ENCODE measurements around the gene HHLA2.

The HHLA2 gene

GRCh38 chr3:108298056-108298455, 1.7 kb downstream of the HHLA2 start:
- DNase-seq (ENCODE audit: low read depth in 3 of 3) = no peak

- no peak for DNase-seq (ENCODE audit: low read depth in 3 of 3)
Observed at GRCh38 chr3:108300103-108300849, 3.9 kb downstream of the HHLA2 start.

- no peak for DNase-seq (ENCODE audit: low read depth in 3 of 3)
Observed at GRCh38 chr3:108301695-108302404, 5.5 kb downstream of the HHLA2 start.

GRCh38 chr3:108302570-108302969, 6.2 kb downstream of the HHLA2 start:
- no peak for DNase-seq (ENCODE audit: low read depth in 3 of 3)

- no peak for DNase-seq (ENCODE audit: low read depth in 3 of 3)
Observed at GRCh38 chr3:108305484-108306172, 9.3 kb downstream of the HHLA2 start.

GRCh38 chr3:108311797-108312196, 15.4 kb downstream of the HHLA2 start:
- DNase-seq (ENCODE audit: low read depth in 3 of 3) = no peak

GRCh38 chr3:108312656-108313055, 16.3 kb downstream of the HHLA2 start:
- DNase-seq (ENCODE audit: low read depth in 3 of 3) = no peak

- no peak for DNase-seq (ENCODE audit: low read depth in 3 of 3)
Observed at GRCh38 chr3:108315767-108316301, 19.5 kb downstream of the HHLA2 start.

GRCh38 chr3:108319428-108320082, 23.2 kb downstream of the HHLA2 start:
- no peak for DNase-seq (ENCODE audit: low read depth in 3 of 3)

GRCh38 chr3:108320746-108321350, 24.5 kb downstream of the HHLA2 start:
- DNase-seq (ENCODE audit: low read depth in 3 of 3) = no peak

- peak in 1 of 3 experiments; percentile 10 for DNase-seq (ENCODE audit: low read depth in 3 of 3)
Observed at GRCh38 chr3:108322352-108322751, 26.0 kb downstream of the HHLA2 start.

- no peak for DNase-seq (ENCODE audit: low read depth in 3 of 3)
Observed at GRCh38 chr3:108324177-108324576, 27.8 kb downstream of the HHLA2 start.

- DNase-seq (ENCODE audit: low read depth in 3 of 3) = no peak
Observed at GRCh38 chr3:108327168-108327567, 30.8 kb downstream of the HHLA2 start.

- no peak for DNase-seq (ENCODE audit: low read depth in 3 of 3)
Observed at GRCh38 chr3:108328821-108329486, 32.6 kb downstream of the HHLA2 start.

GRCh38 chr3:108329508-108329907, 33.2 kb downstream of the HHLA2 start:
- DNase-seq (ENCODE audit: low read depth in 3 of 3) = no peak

GRCh38 chr3:108329947-108330346, 33.6 kb downstream of the HHLA2 start:
- DNase-seq (ENCODE audit: low read depth in 3 of 3) = no peak

- DNase-seq (ENCODE audit: low read depth in 3 of 3) = no peak
Observed at GRCh38 chr3:108331792-108332191, 35.4 kb downstream of the HHLA2 start.

GRCh38 chr3:108333961-108334360, 37.6 kb downstream of the HHLA2 start:
- no peak for DNase-seq (ENCODE audit: low read depth in 3 of 3)

- no peak for DNase-seq (ENCODE audit: low read depth in 3 of 3)
Observed at GRCh38 chr3:108334701-108335100, 38.4 kb downstream of the HHLA2 start.

GRCh38 chr3:108338901-108339545, 42.7 kb downstream of the HHLA2 start:
- no peak for DNase-seq (ENCODE audit: low read depth in 3 of 3)

Data from stimulated activated CD4-positive, alpha-beta T cell treated with anti-CD3 and anti-CD28 coated beads, TNF-alpha, amount 100 ng/mL, for 4 hours (primary cell).